Measurements from ENCODE around the gene SLC26A6.

SLC26A6 gene

DNA sequence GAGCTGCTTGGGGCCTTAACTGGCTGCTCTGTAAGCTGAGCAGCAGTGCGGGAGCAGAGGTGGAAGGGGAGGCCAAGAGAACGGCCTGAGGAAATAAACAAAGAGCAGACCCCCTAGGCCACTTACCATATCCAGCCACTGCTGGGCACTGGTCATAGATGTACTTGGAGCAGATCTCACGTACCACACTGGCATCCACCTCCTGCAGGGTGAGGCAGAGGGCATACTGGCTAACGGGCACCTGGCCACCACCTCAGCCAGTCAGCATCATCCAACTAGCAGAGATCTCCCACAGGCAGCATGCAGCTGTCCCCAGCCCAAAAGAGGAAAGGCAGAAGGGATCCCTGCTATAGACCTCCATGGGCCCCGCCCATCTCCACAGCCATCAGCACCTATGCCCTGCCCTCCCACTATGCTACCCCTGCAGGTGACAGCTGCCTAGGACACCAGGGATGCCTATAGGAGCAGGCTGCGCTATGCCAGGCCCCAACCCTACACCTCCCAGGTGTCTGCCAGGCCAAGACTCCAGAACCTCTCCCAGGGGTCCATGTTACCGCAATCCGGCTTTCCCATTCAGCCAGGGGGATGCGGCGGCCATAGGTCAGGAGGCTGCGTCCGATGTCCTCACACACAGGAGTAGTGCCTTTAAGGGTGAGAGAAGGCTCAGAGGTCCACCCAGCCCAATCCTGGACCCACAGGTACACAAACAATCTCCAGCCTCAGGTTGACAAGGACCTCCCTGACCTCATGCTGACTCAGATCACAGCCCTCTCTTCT, 35.6 kb downstream of the SLC26A6 start:
- in situ Hi-C loops (cut with MboI; ENCODE audit: low sequenced_read_pairs): no loop called here

DNA sequence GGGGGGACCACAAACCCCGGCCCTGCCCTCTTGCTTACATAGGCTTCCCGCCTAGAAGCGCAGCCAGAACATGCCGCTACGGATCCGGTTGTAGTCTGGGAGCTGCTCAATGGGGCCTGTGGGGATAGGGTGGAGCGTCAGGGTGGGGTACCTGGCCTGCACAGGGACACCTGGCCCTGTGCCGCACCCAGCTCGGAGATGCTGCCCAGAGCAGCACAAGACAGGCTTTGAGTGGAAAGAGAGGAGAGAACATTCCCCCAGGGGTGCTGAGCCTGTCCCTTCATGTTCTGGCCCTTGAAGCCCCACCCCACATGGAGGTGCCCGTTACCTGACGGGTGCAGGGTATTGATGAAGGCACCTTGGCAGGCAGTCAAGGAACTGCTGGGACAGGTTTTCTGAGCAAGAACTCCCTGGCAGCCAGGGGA, 36.2 kb downstream of the SLC26A6 start:
- in situ Hi-C loops (cut with MboI; ENCODE audit: low sequenced_read_pairs): no loop called here

DNA sequence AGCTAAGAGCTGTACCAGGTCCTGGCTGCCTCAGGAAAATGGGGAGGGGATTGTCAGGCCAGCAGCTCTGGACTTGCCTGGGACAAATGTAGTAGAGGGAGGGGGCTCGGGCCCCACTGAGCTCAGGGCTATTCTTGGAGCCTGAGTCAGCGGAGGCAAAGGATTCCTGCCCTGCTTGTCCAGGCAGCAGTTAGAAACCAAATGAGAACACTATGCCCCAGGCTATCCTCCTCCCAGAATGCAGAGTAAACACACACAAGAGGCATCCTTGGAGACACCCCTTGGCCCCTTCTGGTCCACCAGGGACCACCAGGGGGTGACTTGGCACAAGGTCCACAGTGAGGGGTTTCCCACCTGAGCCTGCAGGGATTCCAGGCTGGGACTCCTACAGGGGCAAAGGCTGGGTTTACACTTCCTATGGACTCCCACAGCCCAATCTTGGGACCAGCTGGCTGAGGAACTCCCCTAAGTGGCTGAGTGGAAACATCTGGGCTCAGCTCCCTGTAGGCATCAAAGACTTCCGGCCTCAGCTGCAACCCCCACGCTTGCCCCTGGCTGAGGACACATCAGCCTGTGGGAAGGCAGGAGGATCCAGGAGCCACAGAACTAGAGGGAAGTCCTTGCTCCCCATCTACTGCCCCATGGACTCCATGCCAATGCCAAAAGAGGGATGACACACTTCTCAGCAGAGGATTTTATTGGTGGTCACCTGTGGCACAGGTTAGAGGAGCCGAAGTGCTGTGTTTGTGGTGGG, 36.8 kb downstream of the SLC26A6 start:
- in situ Hi-C loops (cut with MboI; ENCODE audit: low sequenced_read_pairs): no loop called here

DNA sequence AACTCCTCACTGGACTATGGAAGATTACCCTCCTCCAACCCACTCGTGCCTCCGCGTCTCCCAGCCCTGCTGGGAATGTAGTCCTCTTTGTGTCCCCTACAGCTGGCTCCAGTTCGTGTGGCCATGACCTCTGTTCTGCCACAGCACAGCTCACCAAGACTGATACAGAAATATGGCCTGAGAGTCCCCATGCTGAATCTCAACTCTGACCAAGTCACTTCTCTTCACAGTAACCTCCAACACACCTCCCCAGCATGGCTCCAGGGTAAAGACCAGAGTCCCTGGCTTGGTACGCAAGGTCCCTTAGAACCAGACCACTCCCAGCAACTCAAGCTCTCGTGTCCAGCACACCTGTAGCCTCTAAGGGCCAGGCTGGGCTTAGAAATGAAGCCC, 37.9 kb downstream of the SLC26A6 start:
- in situ Hi-C loops (cut with MboI; ENCODE audit: low sequenced_read_pairs): no loop called here

DNA sequence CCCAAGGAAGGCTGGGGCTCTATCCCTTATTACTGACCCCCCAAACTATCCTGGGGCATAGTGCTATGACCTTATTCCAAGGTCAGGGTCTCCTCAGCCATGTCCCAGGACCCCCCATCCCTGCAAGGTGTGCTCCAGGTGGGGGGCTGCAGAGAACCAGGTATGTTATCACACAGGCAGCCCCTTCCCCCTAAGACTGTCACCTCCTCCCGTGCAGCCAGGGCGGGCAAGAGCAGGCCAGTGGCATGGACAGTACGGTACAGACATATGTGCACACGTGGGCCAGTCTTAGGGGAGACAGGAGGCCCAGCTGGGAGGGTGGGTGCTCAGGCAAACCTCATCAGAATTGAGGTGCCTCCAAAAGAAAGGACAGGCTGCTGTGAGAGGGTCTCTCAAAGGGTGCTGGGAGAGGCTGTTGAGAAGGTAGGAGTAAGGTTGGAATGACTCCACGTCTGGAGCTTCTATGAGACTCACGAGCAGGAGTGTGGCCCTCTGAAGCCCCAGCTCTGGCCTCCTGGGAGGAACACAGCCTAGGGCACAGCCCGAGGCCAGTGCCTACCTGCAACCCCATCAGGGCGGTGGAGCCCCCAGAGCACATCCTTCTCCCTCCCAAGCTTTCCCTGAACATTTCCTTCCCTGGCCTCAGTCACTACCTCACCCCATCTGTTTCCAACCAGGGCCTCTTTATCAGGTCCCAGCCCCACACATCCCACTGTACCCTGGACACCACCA, 38.4 kb downstream of the SLC26A6 start:
- in situ Hi-C loops (cut with MboI; ENCODE audit: low sequenced_read_pairs): no loop called here

DNA sequence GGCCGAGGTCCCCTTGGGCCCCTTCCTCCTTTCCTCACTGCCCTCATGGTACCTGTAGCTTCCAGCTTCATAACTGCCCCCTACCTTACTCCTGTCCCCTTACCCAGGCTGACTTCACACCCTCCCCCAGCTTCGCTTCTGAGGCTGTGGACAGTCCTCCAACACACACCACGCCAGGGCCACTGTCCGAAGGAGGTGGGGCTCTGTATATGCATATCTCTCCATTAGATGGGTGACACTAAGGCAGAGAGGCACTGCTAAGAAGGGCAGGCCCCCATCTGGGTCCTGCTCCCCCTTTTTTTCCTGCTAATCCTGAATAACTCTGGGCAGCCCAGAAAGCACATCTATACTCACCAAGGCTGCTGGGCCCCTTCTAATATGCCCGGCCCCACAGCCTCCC, 39.1 kb downstream of the SLC26A6 start:
- in situ Hi-C loops (cut with MboI; ENCODE audit: low sequenced_read_pairs): no loop called here

DNA sequence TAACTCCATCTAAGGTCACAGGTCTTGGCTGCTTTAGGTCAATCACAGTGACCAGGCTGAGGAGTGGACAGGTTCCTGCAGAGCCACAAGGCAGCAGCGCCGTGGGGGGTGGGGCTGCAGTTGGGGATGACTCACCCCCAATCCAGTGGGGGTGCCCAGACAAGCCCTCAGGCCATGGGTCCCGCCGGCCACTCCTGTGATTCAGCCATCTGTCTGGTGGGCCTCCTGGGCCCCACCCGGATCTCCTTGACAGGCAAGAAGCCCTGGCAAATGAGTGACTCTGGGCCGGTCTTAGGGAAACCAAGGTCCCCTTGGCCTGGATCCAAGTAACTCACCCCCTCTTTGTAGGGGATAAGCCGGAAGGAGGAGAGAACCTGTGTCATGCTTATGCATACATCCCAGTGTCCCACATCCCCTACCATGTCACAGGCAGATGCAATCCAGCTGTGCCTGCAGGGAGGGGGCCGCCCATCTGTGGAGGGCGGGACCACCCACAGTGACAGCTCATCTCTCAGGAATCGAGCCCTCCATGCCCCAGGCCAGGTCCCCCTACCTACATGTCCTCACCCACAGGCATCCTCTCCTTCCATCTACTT, 39.6 kb downstream of the SLC26A6 start:
- in situ Hi-C loops (cut with MboI; ENCODE audit: low sequenced_read_pairs): no loop called here

DNA sequence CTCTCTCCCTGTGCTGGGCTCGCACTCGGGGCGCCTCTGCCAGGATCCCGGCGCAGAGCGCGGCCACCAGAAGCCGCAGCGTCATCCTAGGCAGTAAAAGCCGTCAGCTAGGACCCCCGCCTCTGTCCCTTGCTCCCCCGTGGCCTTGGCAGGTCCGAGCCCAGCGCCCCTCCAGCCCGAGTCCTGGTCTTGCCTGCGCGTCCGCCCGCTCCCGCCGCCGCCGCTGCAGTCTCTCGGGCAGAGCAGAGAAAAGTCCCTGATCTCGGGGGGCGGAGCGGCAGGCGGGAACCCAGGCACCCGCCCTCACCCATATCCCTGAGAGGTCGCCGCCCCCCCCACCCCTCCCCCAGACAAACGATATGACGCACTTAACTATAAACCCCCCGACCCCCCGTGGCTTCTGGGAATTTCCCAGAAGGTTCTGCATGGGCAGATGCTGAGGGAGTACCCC, 40.2 kb downstream of the SLC26A6 start, which contains the start of gene COL7A1:
Gene COL7A1, minus strand, starts transcription at position 255 of the 451 bp plus-strand sequence. Its CDS starts 170 bp downstream, at position 85.
- in situ Hi-C loops (cut with MboI; ENCODE audit: low sequenced_read_pairs): no loop called here

DNA sequence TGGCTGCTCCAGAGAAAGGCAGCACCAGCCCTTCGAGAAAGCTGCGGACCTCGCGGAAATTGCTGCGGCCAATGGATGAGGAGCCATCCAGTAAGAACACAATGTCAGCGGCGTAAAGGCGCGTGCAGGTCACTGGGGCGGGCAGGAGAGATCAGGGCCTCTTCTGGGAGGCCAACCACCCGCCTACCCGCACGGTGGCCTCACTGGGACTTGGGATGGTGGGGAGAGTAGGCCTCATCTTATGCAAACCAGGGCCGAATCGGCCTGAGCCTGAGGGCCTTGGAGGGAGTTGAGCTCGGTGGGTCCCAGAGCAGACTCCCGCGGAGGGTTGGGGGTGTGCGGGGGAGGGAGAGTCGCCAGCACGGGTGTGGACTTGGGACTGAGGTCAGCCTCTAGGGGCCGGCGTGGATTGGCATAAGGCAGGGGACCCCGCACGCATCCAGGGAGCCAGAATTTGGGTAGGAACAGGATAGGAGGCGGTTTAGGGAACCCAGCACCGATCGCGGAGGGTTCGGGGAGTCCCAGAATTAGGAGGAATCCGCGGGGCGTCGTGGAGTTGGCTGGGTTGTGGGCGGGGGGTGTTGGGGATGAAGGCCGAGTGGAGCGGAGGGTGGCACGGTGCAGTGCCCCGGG, 40.7 kb downstream of the SLC26A6 start:
- in situ Hi-C loops (cut with MboI; ENCODE audit: low sequenced_read_pairs): no loop called here

DNA sequence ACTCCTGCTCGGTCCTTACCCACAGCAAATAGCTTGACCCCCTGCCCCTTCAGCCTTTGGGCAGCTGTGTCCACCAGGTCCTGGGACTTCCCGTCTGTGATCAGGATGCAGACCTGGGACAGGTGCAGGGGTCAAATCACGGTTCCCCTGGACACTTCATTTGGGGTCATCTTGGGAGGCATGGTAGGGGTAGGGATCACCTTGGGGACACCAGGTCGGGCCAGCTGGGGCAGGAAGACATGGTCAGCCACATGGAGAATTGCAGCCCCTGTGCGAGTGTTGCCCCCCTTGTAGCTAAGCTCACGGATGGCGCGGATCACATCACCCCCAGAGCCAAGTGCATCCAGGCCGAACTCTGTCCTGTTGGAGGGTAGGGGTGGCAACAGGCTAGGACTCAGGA, 41.9 kb downstream of the SLC26A6 start:
- in situ Hi-C loops (cut with MboI; ENCODE audit: low sequenced_read_pairs): no loop called here

DNA sequence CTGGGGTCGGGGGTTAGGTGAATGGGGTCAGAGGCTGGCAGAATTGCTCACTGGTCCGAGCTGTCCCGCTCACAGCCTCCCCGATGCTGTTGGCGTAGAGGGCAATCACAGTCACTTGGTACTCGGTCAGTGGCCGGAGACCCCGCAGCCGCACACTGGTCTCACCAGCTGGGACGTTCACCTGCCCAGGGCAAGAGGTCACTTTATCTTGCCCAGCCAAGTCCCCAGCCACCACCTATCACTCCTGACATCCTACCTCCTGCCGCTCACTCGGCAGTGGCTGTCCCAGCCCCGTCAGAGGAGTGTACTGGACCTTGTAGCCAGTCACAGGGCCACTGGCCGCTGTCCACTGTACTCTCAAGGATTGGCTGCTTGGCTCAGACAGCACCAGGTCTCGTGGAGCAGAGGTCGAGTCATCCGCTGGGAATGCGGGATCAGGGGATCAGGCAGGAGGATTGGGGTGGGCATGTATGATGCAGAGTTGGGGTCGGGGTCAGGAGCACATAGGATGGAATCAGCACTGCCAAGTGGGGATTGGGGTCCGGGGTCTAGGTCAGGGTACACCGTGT, 42.7 kb downstream of the SLC26A6 start:
- in situ Hi-C loops (cut with MboI; ENCODE audit: low sequenced_read_pairs): no loop called here

DNA sequence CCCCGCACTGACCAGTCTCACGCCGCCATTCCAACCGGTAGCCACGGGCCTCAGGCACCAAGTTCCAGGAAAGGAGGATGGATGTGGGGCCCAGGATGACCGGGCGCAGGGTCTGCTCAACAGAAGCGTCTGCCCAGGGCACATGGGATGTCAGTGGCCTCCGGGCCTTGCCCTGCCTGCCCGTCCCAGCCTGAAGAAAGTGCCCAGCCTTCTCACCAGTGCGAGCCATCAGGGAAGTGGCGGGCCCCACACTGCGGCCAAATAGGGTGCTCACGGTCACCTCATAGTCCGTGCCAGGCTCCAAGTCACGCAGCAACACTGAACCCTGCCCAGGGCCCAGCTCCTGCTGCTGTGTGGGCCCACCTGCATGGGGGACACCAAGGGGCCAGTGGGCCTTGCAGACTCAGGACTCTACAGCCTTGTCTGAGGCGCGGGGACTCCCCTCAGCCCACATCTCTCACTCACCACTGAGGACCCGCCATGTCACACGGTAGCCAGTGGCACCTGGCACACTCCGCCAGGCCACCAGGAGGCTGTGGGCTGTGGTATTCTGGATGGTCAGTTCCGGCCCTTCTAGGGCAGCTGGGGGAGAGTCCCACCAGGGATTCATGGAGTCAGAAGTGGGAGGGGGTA, 43.3 kb downstream of the SLC26A6 start:
- in situ Hi-C loops (cut with MboI; ENCODE audit: low sequenced_read_pairs): no loop called here

DNA sequence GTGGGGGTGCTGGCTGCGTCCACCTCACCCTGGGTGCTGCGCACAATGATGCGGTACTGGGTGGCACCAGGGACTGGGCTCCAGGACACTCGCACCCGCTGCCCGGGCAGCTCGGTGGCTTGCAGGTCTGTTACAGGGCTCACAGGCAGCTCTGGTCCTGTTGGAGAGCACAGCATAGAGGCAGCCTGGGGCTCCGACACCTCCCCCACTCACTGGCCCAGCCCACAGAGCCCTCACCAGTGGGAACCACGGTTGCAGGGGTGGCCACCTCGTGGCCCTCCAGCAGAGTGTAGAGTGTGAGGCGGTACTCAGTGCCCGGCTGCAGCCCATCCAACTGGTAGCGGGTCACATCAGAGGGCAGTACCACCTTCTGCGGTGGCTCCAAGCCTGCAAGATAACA, 43.8 kb downstream of the SLC26A6 start:
- in situ Hi-C loops (cut with MboI; ENCODE audit: low sequenced_read_pairs): no loop called here

DNA sequence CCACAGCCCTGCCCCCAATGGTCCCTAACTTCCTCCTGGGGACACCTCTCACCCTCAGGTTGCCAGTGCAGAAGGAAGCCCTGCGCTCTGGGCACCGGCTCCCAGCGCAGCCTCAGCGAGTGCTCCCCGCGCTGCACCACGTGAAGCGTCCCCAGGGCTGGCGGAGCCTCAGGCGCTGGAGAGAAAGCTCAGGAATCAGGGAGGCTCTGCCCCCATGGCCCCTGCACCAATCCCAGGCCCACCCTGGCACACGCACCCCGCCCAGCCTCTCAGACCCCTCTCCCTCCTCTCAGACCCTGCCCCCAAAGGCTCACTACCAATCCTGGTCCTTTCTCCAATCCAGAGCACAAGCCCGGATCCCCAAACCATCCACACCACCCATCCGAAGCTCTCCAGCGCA, 47.0 kb downstream of the SLC26A6 start:
- in situ Hi-C loops (cut with MboI; ENCODE audit: low sequenced_read_pairs): no loop called here

DNA sequence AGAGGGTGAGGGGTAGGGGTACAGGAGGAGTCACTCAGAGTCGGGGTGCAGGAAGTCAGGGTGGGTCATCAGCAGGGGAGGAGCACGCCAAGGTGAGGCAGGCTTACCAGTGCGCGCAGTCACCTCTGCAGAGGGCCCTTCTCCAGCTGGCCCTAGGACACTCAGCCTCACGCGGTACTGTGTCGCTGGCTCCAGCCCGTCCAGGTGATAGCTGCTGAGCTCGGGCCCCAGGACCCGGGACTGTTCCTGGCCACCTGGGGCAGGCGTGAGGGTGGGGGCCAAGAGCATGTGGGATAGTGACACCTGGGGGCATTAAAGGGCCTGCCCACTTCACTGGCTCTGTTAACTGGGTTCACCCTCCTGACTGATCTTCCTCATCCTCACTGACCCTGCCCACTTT, 47.6 kb downstream of the SLC26A6 start:
- in situ Hi-C loops (cut with MboI; ENCODE audit: low sequenced_read_pairs): no loop called here

DNA sequence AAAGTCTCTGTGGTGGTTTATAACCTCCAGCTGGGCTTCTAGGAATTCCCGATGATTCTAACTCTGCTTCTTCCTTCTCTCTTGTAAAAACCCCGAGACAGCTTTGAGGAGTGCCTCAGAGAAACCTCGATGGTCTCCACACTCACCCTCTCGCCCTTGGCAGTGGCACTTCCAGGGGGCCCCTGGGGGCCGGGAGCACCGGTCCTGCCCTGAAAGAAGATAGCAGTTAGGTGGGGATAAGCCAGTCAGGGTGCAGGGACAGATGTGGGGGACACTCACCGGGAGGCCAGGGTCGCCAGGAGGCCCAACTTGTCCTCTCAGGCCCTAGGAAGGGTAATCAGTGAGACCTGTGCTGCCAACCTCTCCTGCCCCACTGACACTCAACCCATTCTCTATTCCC, 49.9 kb downstream of the SLC26A6 start:
- in situ Hi-C loops (cut with MboI; ENCODE audit: low sequenced_read_pairs): no loop called here

DNA sequence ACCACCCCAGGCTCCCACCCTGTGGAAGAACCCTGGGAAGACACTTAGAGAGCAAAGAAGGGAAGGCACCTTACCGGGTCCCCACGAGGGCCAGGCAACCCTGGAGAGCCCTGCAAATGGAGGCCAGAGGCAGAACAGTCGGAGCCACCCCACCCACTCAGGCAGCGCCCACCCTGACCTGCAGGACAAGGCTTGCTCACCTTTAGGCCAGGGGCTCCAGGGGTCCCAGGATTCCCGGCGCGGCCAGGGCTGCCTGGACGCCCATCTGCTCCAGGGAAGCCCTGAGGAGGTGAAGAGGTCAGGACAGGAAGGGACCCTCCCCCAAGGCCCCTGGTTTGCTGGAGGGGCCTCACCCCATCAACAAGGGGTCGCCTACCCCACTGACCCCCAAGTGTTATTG, 50.4 kb downstream of the SLC26A6 start:
- in situ Hi-C loops (cut with MboI; ENCODE audit: low sequenced_read_pairs): no loop called here

DNA sequence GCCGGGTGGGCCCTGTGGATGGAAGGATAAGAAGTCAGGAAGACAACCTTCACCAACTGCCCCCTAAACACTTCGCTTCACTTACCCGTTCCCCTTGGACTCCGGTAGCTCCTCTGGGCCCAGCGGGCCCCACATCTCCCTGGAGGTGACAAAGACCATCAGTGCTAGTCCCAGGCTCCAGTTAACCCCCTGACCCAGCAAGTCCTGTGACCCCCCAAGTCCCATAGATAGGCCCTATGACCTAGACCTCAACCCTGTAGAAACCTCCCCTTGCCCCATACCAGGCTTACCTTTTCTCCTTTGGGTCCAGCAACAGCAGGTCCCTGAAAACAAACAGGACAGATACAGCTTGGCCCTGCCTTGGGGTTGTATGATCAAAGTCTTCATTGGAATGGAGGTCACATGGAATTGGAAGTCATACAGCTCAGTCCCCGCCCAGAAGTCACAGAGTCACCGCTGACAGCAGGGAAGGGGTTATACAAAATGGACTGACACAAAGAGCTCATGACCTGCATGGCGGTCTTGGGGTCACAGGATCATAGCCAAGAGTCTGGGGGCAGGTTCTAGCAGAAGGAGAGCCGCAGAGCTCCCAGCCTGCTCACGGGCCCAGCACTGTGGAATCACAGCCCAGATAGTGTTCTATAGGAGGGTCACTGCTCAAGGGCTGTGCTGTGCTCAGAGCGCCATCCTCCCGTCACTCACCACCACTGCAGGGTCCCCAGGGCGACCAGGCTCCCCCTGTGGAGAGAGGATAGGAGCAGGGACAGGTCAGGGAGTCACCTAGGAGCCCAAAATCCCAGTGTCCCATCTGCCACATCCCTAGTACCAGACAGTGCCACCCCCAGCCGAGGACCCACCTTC, 53.4 kb downstream of the SLC26A6 start:
- in situ Hi-C loops (cut with MboI; ENCODE audit: low sequenced_read_pairs): no loop called here

DNA sequence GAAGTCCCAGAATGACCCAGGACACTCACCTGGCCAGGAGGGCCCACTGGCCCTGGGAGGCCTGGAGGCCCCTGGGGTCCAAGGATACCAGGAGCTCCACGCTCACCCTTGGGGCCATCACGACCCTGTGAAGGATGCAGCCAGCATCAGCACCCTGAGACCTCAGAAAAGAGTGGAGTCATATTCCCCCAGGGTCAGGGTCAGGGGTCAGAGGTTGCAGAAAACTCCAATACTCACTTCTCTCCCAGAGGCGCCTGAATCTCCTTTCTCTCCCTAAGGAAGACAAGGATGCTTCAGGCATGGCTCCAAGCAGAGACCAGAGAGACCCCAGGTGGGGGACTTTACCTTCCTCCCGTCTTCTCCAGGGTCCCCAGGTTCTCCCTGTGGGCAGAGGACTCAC, 58.6 kb downstream of the SLC26A6 start:
- in situ Hi-C loops (cut with MboI; ENCODE audit: low sequenced_read_pairs): no loop called here
